ENCODE results near the gene PMFBP1.

DNA sequence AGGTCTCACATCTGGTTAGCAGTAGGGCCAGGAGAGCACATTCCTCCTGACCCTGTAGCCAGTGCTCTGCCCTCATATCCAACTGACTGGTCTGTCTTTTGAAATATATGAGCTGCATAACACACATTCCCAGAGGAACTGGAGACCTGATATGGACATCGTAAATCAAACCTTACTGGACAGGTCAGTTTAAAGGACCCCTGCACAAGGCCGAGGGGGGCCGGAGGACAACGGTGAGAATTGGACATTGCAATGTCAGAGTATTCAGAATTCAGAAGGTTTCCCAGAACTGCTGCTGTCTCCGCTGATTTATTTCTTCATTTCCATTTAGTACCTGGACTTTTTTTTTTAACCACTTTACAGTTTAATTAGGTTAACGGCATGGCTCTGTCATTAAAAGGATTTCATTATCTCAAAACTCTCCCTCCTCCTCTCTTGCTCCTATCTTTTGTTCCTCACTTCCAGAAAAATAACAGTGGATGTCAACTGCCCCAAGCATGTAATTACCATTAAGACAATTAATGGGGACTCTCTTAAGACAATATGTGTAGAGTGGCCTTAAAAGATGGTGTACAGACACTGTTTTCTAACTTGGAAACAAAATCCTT, 4.9 kb downstream of the PMFBP1 start:
- TF ChIP-seq POLR2A (IDR thresholded peaks at IDR 0.05), result no peak
- TF ChIP-seq, protein P1, sequence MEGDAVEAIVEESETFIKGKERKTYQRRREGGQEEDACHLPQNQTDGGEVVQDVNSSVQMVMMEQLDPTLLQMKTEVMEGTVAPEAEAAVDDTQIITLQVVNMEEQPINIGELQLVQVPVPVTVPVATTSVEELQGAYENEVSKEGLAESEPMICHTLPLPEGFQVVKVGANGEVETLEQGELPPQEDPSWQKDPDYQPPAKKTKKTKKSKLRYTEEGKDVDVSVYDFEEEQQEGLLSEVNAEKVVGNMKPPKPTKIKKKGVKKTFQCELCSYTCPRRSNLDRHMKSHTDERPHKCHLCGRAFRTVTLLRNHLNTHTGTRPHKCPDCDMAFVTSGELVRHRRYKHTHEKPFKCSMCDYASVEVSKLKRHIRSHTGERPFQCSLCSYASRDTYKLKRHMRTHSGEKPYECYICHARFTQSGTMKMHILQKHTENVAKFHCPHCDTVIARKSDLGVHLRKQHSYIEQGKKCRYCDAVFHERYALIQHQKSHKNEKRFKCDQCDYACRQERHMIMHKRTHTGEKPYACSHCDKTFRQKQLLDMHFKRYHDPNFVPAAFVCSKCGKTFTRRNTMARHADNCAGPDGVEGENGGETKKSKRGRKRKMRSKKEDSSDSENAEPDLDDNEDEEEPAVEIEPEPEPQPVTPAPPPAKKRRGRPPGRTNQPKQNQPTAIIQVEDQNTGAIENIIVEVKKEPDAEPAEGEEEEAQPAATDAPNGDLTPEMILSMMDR (IDR thresholded peaks at IDR 0.05), result no peak

Data from uterus (tissue), 2 donors.